CD8-positive, alpha-beta memory T cell (primary cell): Measurements from ENCODE around the gene NFAM1. TPM values are rescaled to one million over a fixed set of nuclear protein-coding genes. Genes with fewer than 3 reads are reported as not detected.

ENCODE experiments used
- CTCF ChIA-PET: fragments of 350-600 bp; sonication (Branson Sonifier 250); formaldehyde crosslinking; loops from one replicate; lab custom pipeline; 2021; ENCODE audit warnings: antibody characterized with exemption; lab: Charles Lee
- POLR2A ChIA-PET: fragments of 350-600 bp; sonication (Branson Sonifier 250); formaldehyde crosslinking; loops from one replicate; lab custom pipeline; 2021; ENCODE audit warnings: antibody characterized with exemption; lab: Charles Lee
- DNase-seq, 5 donors: peaks; one replicate each; pipeline versions ENCODE4 v3.0.0 to v3.0.0-alpha.2; 2020 to 2022; ENCODE audit warnings: mixed read lengths in 1 of 5
- H3K27ac ChIP-seq: one replicate; pipeline ENCODE4 v1.7.0; 2013; ENCODE audit warnings: low read depth, mild to moderate bottlenecking, low read length, moderate library complexity
- H3K27me3 ChIP-seq: 2 replicates; pipeline ENCODE4 v1.7.0; 2013; ENCODE audit warnings: low read length, mild to moderate bottlenecking; ENCODE audit not compliant: insufficient read depth, poor library complexity, severe bottlenecking
- H3K36me3 ChIP-seq: 2 replicates; pipeline ENCODE4 v1.7.0; 2013; ENCODE audit warnings: mild to moderate bottlenecking, low read length, moderate library complexity; ENCODE audit not compliant: insufficient read depth
- H3K4me1 ChIP-seq: 2 replicates; pipeline ENCODE4 v1.7.0; 2013; ENCODE audit warnings: mild to moderate bottlenecking, low read length, moderate library complexity; ENCODE audit not compliant: insufficient read depth
- H3K4me3 ChIP-seq: 2 replicates; pipeline ENCODE4 v1.7.0; 2013; ENCODE audit warnings: mild to moderate bottlenecking, low read length
- H3K9me3 ChIP-seq: 2 replicates; pipeline ENCODE4 v1.7.0; 2013; ENCODE audit warnings: mild to moderate bottlenecking, low read length
- H3K27ac Mint-ChIP-seq, 8 donors: one replicate each; pipeline ENCODE4 v1.8.0; 2020 to 2021; ENCODE audit warnings: mixed read lengths in 8 of 8, mild to moderate bottlenecking in 6 of 8, inconsistent platforms in 3 of 8, moderate library complexity in 3 of 8
- H3K27me3 Mint-ChIP-seq, 2 donors: one replicate each; pipeline ENCODE4 v1.8.0; 2020 to 2021; ENCODE audit warnings: mixed read lengths in 2 of 2, mild to moderate bottlenecking in 1 of 2, moderate library complexity in 1 of 2
- H3K36me3 Mint-ChIP-seq, 3 donors: one replicate each; pipeline ENCODE4 v1.8.0; 2020 to 2021; ENCODE audit warnings: mixed read lengths in 3 of 3, inconsistent platforms in 1 of 3, mild to moderate bottlenecking in 1 of 3
- H3K4me1 Mint-ChIP-seq, 3 donors: one replicate each; pipeline ENCODE4 v1.8.0; 2020 to 2021; ENCODE audit warnings: mixed read lengths in 3 of 3, inconsistent platforms in 1 of 3, mild to moderate bottlenecking in 1 of 3
- H3K4me3 Mint-ChIP-seq, 7 donors: one replicate each; pipeline ENCODE4 v1.8.0; 2020 to 2021; ENCODE audit warnings: mixed read lengths in 7 of 7, mild to moderate bottlenecking in 6 of 7, moderate library complexity in 4 of 7, inconsistent platforms in 2 of 7
- H3K9me3 Mint-ChIP-seq, 5 donors: one replicate each; pipeline ENCODE4 v1.8.0; 2020 to 2022; ENCODE audit warnings: mixed read lengths in 5 of 5, mild to moderate bottlenecking in 3 of 5, moderate library complexity in 2 of 5, inconsistent platforms in 1 of 5
- polyA plus RNA-seq: library from polyadenylated mRNA; unstranded; fragments of 300-500 nt; fragmentation: Illumina TruSeq; gene quantifications from one replicate; pipeline ENCODE4 v1.2.3, GENCODE V29; 2021
- total RNA-seq, 2 experiments: library from RNA; stranded (reverse); gene quantifications; one replicate each; pipeline ENCODE4 v1.2.3, GENCODE V29; 2021

NFAM1 gene, protein sequence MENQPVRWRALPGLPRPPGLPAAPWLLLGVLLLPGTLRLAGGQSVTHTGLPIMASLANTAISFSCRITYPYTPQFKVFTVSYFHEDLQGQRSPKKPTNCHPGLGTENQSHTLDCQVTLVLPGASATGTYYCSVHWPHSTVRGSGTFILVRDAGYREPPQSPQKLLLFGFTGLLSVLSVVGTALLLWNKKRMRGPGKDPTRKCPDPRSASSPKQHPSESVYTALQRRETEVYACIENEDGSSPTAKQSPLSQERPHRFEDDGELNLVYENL
- total RNA-seq = under 1 TPM; 0.16 to 0.31 TPM
- polyA plus RNA-seq = not detected

DNA sequence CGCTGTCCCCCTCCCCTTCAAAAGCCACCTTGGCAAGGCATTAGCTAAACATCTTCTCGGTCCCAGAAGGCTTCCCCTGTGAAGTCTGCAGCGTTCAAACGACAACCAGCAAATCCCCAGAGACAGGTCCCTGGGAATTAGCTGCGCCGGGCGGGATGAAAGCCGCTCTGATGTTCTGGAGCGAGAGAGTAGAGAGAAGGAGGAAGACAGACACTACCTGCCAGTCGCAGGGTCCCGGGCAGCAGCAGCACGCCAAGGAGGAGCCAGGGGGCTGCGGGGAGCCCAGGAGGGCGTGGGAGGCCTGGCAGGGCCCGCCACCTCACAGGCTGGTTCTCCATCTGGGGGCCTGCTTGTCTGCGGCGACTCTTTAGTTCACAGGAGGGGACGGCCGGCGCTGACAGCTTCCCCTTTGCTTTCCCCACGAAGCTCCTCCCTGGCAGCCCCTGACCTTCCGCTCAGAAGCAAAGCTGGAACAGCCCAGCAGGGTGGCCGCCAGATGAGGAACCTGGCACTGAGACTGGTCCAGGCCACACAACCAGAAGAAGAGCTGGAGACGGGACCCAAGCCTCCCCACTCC, at the start of gene NFAM1:
NFAM1 (minus strand) TSS at position 384 of the 577 bp plus-strand sequence; CDS start at position 338, 46 bp downstream.
- H3K27me3 Mint-ChIP-seq = peaks cover 18 to 30% of the 10 kb centered on the region in 2 donors
- Histone ChIP-seq H3K4me3 (no peak within 1 kb of the TSS), H3K27me3 (no peaks in the 10 kb centered on the region), H3K27ac (no peak within 1 kb of the TSS), H3K9me3 (no peaks in the 10 kb centered on the region), H3K36me3 (no peaks in the 10 kb centered on the region), H3K4me1 (peaks cover under 1% of the 10 kb centered on the region)
- no peak within 1 kb of the TSS for H3K4me3 Mint-ChIP-seq
- no peaks in the 10 kb centered on the region for H3K4me1 Mint-ChIP-seq
- DNase-seq = no peak
- H3K9me3 Mint-ChIP-seq = no peaks in the 10 kb centered on the region
- ChIA-PET POLR2A (no interaction called here), CTCF (interaction anchor here (1.7 kb wide), 1 partner anchor 12 kb away, joined by 7 read pairs; no protein-coding TSS in a partner anchor)
- no peaks in the 10 kb centered on the region for H3K36me3 Mint-ChIP-seq
- no peak within 1 kb of the TSS for H3K27ac Mint-ChIP-seq

DNA sequence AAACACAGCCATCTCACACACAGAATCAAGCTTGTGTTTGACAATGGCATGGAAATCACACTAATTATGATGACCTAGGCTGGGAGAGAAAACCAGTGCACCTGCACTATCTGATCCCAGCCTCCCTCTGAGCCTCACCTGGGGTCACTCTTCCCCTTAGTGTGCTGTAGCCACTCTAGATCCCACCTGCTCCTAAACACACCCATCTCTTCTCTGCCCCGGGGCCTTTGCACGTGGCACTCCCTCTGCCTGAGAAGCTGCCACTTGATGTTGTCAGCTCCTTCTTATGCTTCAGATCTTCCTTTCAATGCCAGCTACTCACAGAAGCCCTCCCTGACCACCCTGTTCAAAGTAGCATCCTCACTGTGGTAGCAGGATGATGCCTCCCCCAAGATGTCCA, 42.9 kb upstream of the NFAM1 start:
- Histone ChIP-seq H3K9me3 (no peaks in the 10 kb centered on the region), H3K27me3 (no peaks in the 10 kb centered on the region), H3K36me3 (no peaks in the 10 kb centered on the region), H3K4me1 (peaks cover 8% of the 10 kb centered on the region), H3K27ac (no peak overlapping the region), H3K4me3 (no peak overlapping the region)
- no peak overlapping the region for H3K4me3 Mint-ChIP-seq
- DNase-seq = no peak
- H3K27me3 Mint-ChIP-seq = no peaks in the 10 kb centered on the region
- no peaks in the 10 kb centered on the region for H3K9me3 Mint-ChIP-seq
- peak overlapping the region in 1 of 8 donors; percentile 32 for H3K27ac Mint-ChIP-seq
- peaks cover 8 to 9% (median 8%) of the 10 kb centered on the region in 3 donors for H3K4me1 Mint-ChIP-seq
- no peaks in the 10 kb centered on the region for H3K36me3 Mint-ChIP-seq
- CTCF ChIA-PET = interaction anchor here (1.2 kb wide), 1 partner anchor 23 kb away, joined by 3 read pairs; no protein-coding TSS in a partner anchor
- POLR2A ChIA-PET = no interaction called here

DNA sequence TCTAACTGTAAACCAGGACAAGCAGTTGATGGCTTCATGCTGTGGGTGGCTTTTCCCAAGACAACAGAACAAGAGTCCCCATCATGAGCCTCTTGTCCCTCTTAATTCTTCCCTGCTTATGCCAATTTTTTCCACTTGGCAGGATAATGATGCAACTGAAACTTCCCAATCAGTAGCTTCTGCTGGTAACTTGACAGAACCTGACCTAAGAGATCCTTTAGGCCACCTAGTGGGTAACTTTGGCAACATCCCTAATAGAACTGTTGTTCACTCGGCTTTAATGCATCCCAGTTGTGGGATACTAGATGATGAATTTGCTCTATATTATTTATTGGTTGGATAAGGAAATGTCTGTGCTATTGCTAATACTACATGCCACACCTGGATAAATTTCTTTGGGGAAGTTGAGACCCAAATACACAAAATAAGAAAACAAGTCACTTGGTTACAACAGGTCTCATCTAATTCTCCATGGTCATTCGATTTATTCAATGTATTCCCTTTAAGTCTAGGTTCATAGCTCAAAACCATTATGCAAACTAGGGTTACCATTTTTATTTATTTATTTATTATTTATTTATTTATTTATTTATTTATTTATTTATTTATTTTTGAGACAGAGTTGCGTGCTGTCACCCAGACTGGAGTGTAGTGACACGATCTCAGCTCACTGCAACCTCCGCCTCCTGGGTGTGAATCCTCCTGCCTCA, 41.4 kb upstream of the NFAM1 start:
- CTCF ChIA-PET = interaction anchor here (1.0 kb wide), 1 partner anchor 36 kb away, joined by 3 read pairs; no protein-coding TSS in a partner anchor
- H3K36me3 ChIP-seq = no peaks in the 10 kb centered on the region
- Mint-ChIP-seq H3K27ac (no peak overlapping the region), H3K9me3 (no peaks in the 10 kb centered on the region), H3K36me3 (no peaks in the 10 kb centered on the region), H3K4me1 (peaks cover 5 to 6% (median 6%) of the 10 kb centered on the region in 3 donors), H3K4me3 (no peak overlapping the region), H3K27me3 (no peaks in the 10 kb centered on the region)
- POLR2A ChIA-PET = no interaction called here
- H3K27ac ChIP-seq = no peak overlapping the region
- no peaks in the 10 kb centered on the region for H3K9me3 ChIP-seq
- no peaks in the 10 kb centered on the region for H3K27me3 ChIP-seq
- peak in 2 of 5 donors; percentile 3 to 16 for DNase-seq
- peaks cover 5% of the 10 kb centered on the region for H3K4me1 ChIP-seq
- H3K4me3 ChIP-seq = no peak overlapping the region

DNA sequence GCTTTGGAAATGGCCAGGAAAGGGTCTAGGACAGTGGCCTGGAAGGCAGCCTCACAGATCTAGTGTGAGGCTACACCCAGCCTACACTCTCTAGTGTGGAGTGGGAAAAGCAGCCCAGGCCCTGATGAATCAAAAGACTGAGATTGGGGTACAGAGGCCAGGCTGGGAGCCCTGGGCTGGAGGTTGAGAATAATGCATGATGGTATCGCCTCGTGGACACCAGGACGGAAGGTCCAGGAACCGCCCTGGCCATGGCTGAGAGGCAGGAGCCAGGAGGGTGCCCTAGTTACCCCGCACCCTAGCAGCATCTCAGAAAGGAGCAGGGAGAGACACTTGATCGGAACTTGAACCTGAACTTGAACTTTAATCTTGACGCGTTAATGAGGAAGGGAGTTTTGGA, 40.5 kb upstream of the NFAM1 start:
- Mint-ChIP-seq H3K4me3 (no peak overlapping the region), H3K27ac (no peak overlapping the region), H3K9me3 (no peaks in the 10 kb centered on the region), H3K36me3 (no peaks in the 10 kb centered on the region), H3K27me3 (peaks cover 0 to 5% of the 10 kb centered on the region in 2 donors), H3K4me1 (no peaks in the 10 kb centered on the region)
- ChIA-PET POLR2A (no interaction called here), CTCF (no interaction called here)
- Histone ChIP-seq H3K36me3 (no peaks in the 10 kb centered on the region), H3K4me1 (no peaks in the 10 kb centered on the region), H3K27ac (no peak overlapping the region), H3K9me3 (no peaks in the 10 kb centered on the region), H3K27me3 (no peaks in the 10 kb centered on the region), H3K4me3 (no peak overlapping the region)
- no peak for DNase-seq

DNA sequence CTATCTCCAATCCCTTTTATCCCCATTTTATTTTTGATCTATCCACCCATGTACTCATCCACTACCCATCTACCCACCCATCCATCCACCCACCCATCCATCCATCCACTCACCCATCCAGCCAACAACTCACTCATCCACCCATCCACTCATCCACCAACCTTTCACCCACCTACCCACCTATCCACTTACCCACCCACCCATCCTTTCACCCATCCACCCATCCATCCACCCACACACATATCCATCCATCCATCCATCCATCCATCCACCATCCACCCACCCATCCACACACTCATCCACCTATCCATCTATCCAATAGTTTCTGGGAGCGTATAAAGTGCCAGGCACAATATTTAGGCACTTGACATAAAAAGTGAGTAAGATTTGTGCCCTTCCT, 39.2 kb upstream of the NFAM1 start:
- no peaks in the 10 kb centered on the region for H3K9me3 Mint-ChIP-seq
- ChIA-PET POLR2A (no interaction called here), CTCF (no interaction called here)
- DNase-seq = no peak
- peak overlapping the region in 1 of 8 donors; percentile 40 for H3K27ac Mint-ChIP-seq
- H3K4me1 Mint-ChIP-seq = no peaks in the 10 kb centered on the region
- no peak overlapping the region for H3K27ac ChIP-seq
- no peaks in the 10 kb centered on the region for H3K27me3 ChIP-seq
- no peak overlapping the region for H3K4me3 Mint-ChIP-seq
- H3K27me3 Mint-ChIP-seq = peaks cover 0 to 5% of the 10 kb centered on the region in 2 donors
- no peaks in the 10 kb centered on the region for H3K36me3 Mint-ChIP-seq
- H3K4me3 ChIP-seq = no peak overlapping the region
- H3K4me1 ChIP-seq = no peaks in the 10 kb centered on the region
- H3K36me3 ChIP-seq = no peaks in the 10 kb centered on the region
- no peaks in the 10 kb centered on the region for H3K9me3 ChIP-seq

DNA sequence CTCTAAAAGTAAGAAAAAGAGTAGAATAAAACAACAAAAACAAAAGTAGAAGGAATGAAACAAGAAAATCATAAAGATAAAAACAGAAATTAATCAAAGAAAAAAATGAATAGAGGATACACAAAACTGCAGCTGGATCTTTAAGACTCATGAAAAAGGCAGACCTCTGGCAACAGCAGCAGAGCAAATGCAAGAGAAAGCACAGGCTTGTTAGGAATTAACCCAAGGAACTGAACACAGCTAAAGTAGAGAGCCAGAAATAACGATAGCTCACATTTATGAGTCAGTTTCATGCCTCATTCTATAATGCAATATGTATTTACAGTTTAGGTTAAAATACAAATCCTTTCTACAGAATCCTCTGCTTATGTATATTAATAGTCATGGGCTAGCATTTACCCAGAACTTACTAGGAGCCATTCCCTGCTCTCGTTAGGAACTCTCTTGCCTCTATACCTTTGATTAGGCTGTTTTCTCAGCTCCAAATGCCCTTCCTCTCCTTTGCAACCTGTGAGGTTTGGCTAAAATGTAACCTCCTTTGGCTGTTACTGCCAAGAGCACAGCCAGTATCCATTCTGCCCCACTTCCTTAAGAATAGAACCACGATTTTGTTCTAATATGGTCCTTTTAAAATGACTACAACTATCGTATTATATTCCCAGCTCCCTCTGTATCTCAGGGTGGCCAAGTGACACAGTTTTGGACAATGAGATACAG, 38.3 kb upstream of the NFAM1 start:
- ChIA-PET POLR2A (no interaction called here), CTCF (interaction anchor here (1.2 kb wide), 1 partner anchor 29 kb away, joined by 3 read pairs; no protein-coding TSS in a partner anchor)
- no peaks in the 10 kb centered on the region for H3K9me3 ChIP-seq
- no peak for DNase-seq
- Mint-ChIP-seq H3K36me3 (no peaks in the 10 kb centered on the region), H3K27me3 (peaks cover 0 to 5% of the 10 kb centered on the region in 2 donors), H3K27ac (peak overlapping the region in 1 of 8 donors; percentile 8), H3K9me3 (no peaks in the 10 kb centered on the region), H3K4me3 (no peak overlapping the region), H3K4me1 (no peaks in the 10 kb centered on the region)
- no peaks in the 10 kb centered on the region for H3K36me3 ChIP-seq
- H3K27me3 ChIP-seq = no peaks in the 10 kb centered on the region
- H3K4me1 ChIP-seq = no peaks in the 10 kb centered on the region
- no peak overlapping the region for H3K4me3 ChIP-seq
- no peak overlapping the region for H3K27ac ChIP-seq

DNA sequence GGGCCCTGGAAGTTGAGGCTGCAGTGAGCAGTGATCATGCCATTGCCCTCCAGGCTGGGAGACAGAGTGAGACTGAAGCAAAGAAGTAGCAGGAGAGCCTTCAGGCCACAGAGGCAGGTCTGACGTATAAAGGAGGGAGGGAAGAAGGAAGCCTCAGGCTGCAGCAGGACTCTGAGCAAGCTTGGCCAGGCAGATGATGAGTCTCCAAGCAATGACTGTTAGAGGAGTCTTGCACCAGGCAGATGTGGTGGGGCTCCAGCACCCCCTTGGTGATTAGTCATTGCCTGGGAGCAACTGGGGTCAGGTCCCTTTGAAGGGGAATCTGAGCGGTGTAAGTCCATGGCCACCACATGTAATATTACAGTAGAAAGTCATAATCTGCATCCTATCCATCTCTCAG, 36.6 kb upstream of the NFAM1 start:
- Histone ChIP-seq H3K36me3 (no peaks in the 10 kb centered on the region), H3K4me1 (no peaks in the 10 kb centered on the region), H3K27me3 (no peaks in the 10 kb centered on the region), H3K27ac (no peak overlapping the region), H3K4me3 (no peak overlapping the region), H3K9me3 (no peaks in the 10 kb centered on the region)
- CTCF ChIA-PET = no interaction called here
- H3K4me3 Mint-ChIP-seq = no peak overlapping the region
- no peaks in the 10 kb centered on the region for H3K9me3 Mint-ChIP-seq
- peaks cover 0 to 10% of the 10 kb centered on the region in 2 donors for H3K27me3 Mint-ChIP-seq
- DNase-seq = no peak
- H3K27ac Mint-ChIP-seq = no peak overlapping the region
- POLR2A ChIA-PET = no interaction called here
- H3K36me3 Mint-ChIP-seq = no peaks in the 10 kb centered on the region
- H3K4me1 Mint-ChIP-seq = no peaks in the 10 kb centered on the region
